WTC11 (cell line): ENCODE measurements around the gene NDOR1. TPM values are rescaled to one million over a fixed set of nuclear protein-coding genes. Genes with fewer than 3 reads are reported as not detected.
A peak's percentile ranks its signal among the peaks of the same experiment; 100 is the strongest.
"Not testable (repeated sequence)": the region's sequence is repeated elsewhere in the genome, so short reads cannot be mapped to it uniquely, and the experiment has no call there.

Experiments used
- ATAC-seq: fragments of 200-7000 bp; cut with Tn5 transposase; 2 replicates; pipeline ENCODE4 v1.10.0; 2021; ENCODE audit warnings: mild to moderate bottlenecking, moderate library complexity
- CTCF ChIA-PET: fragments of 300-600 bp; sonication (Branson Sonifier 250); formaldehyde crosslinking; loops from one replicate; lab custom pipeline; 2021; ENCODE audit warnings: antibody characterized with exemption; lab: Charles Lee
- POLR2A ChIA-PET: fragments of 350-600 bp; sonication (Branson Sonifier 250); formaldehyde crosslinking; loops from one replicate; lab custom pipeline; 2021; ENCODE audit warnings: antibody characterized with exemption; lab: Charles Lee
- DNase-seq: peaks from one replicate; pipeline ENCODE4 v3.0.0; 2021; ENCODE audit warnings: low spot score
- H3K27ac Mint-ChIP-seq: 2 replicates; pipeline ENCODE4 v1.8.0; 2021; ENCODE audit warnings: mixed read lengths
- H3K27me3 Mint-ChIP-seq: 2 replicates; pipeline ENCODE4 v1.8.0; 2021; ENCODE audit warnings: low read depth, mild to moderate bottlenecking, moderate library complexity, mixed read lengths
- H3K36me3 Mint-ChIP-seq: 2 replicates; pipeline ENCODE4 v1.8.0; 2021; ENCODE audit warnings: mixed read lengths
- H3K4me1 Mint-ChIP-seq: 2 replicates; pipeline ENCODE4 v1.8.0; 2022; ENCODE audit warnings: mixed read lengths
- H3K4me3 Mint-ChIP-seq: 2 replicates; pipeline ENCODE4 v1.8.0; 2021; ENCODE audit warnings: mild to moderate bottlenecking, moderate library complexity, mixed read lengths
- H3K9me3 Mint-ChIP-seq: 2 replicates; pipeline ENCODE4 v1.8.0; 2021; ENCODE audit warnings: mixed read lengths
- AFF4 ChIP-seq: sonication (generic); formaldehyde crosslinking; IDR thresholded peaks from 2 replicates; pipeline ENCODE4 v1.8.1; 2023; ENCODE audit warnings: mild to moderate bottlenecking, missing genetic modification reagents, borderline replicate concordance
- E2F1 ChIP-seq: sonication (generic); formaldehyde crosslinking; IDR thresholded peaks from 2 replicates; pipeline ENCODE4 v1.8.0; 2022; ENCODE audit warnings: mild to moderate bottlenecking, missing genetic modification reagents
- GTF2I ChIP-seq: fragments of 250-450 bp; sonication (Bioruptor Pico); conservative IDR thresholded peaks from 2 replicates; pipeline ENCODE4 v1.4.0; 2021; ENCODE audit warnings: mild to moderate bottlenecking
- JAZF1 ChIP-seq: fragments of 250-450 bp; sonication (Bioruptor Pico); IDR thresholded peaks from 2 replicates; pipeline ENCODE4 v1.9.0; 2021; ENCODE audit warnings: moderate library complexity, mild to moderate bottlenecking, inconsistent platforms
- MXD4 ChIP-seq: fragments of 250-450 bp; sonication (Bioruptor Pico); IDR thresholded peaks from 2 replicates; pipeline ENCODE4 v1.8.0; 2021; ENCODE audit warnings: mild to moderate bottlenecking, moderate library complexity, borderline replicate concordance
- MYBL2 ChIP-seq: sonication (generic); formaldehyde crosslinking; IDR thresholded peaks from 2 replicates; pipeline ENCODE4 v1.8.1; 2023; ENCODE audit warnings: mild to moderate bottlenecking, moderate library complexity, missing genetic modification reagents
- NR1H2 ChIP-seq: sonication (generic); formaldehyde crosslinking; IDR thresholded peaks from 2 replicates; pipeline ENCODE4 v1.9.0; 2021; ENCODE audit warnings: mild to moderate bottlenecking, moderate library complexity, missing genetic modification reagents
- NR2C2 ChIP-seq: sonication (generic); formaldehyde crosslinking; IDR thresholded peaks from 2 replicates; pipeline ENCODE4 v1.8.0; 2022; ENCODE audit warnings: mild to moderate bottlenecking, missing genetic modification reagents
- NR3C1 ChIP-seq: sonication (generic); formaldehyde crosslinking; conservative IDR thresholded peaks from 2 replicates; pipeline ENCODE4 v1.8.1; 2023; ENCODE audit warnings: low read depth, mild to moderate bottlenecking, missing genetic modification reagents
- RORB ChIP-seq: fragments of 250-450 bp; sonication (Bioruptor Pico); IDR thresholded peaks from 2 replicates; pipeline ENCODE4 v1.9.0; 2021; ENCODE audit warnings: mild to moderate bottlenecking
- SMAD4 ChIP-seq: sonication (generic); formaldehyde crosslinking; IDR thresholded peaks from 2 replicates; pipeline ENCODE4 v1.8.0; 2022; ENCODE audit warnings: mild to moderate bottlenecking, missing genetic modification reagents
- TP53 ChIP-seq: sonication (generic); formaldehyde crosslinking; IDR thresholded peaks from 2 replicates; pipeline ENCODE4 v1.8.1; 2023; ENCODE audit warnings: mild to moderate bottlenecking, missing genetic modification reagents
- ZBTB21 ChIP-seq: sonication (generic); formaldehyde crosslinking; IDR thresholded peaks from 2 replicates; pipeline ENCODE4 v1.8.1; 2023; ENCODE audit warnings: mild to moderate bottlenecking, missing genetic modification reagents, borderline replicate concordance
- ZBTB43 ChIP-seq: sonication (generic); formaldehyde crosslinking; IDR thresholded peaks from 2 replicates; pipeline ENCODE4 v1.8.1; 2023; ENCODE audit warnings: mild to moderate bottlenecking, missing genetic modification reagents
- ZMAT4 ChIP-seq: fragments of 250-450 bp; sonication (Bioruptor Pico); IDR thresholded peaks from 2 replicates; pipeline ENCODE4 v1.9.0; 2021; ENCODE audit warnings: mild to moderate bottlenecking
- total RNA-seq: library from RNA; stranded (reverse); gene quantifications from 3 replicates; pipeline ENCODE4 v1.2.3, GENCODE V29; 2021
- TF ChIP-seq, protein P1 (sequence below): sonication (generic); formaldehyde crosslinking; IDR thresholded peaks from 2 replicates; pipeline ENCODE4 v1.8.1; 2023; ENCODE audit warnings: mild to moderate bottlenecking, missing genetic modification reagents, moderate library complexity
- TF ChIP-seq, protein P2 (sequence below): sonication (generic); formaldehyde crosslinking; IDR thresholded peaks from 2 replicates; pipeline ENCODE4 v1.8.1; 2023; ENCODE audit warnings: mild to moderate bottlenecking, missing genetic modification reagents, moderate library complexity
- TF ChIP-seq, protein P3 (sequence below): sonication (generic); formaldehyde crosslinking; IDR thresholded peaks from 2 replicates; pipeline ENCODE4 v1.8.1; 2022; ENCODE audit warnings: mild to moderate bottlenecking, moderate library complexity, missing genetic modification reagents

The NDOR1 gene
- total RNA-seq, 1 experiment from 2014 or later = 49.0 TPM

GRCh38 chr9:137241490-137242268, 36.2 kb downstream of the NDOR1 start (continued):
- 0 out of 2 replicates have a peak, but pooled peaks have one; percentile 3 for TF ChIP-seq ZBTB43 (CRISPR knock-in tag)
- TF ChIP-seq, protein P1, sequence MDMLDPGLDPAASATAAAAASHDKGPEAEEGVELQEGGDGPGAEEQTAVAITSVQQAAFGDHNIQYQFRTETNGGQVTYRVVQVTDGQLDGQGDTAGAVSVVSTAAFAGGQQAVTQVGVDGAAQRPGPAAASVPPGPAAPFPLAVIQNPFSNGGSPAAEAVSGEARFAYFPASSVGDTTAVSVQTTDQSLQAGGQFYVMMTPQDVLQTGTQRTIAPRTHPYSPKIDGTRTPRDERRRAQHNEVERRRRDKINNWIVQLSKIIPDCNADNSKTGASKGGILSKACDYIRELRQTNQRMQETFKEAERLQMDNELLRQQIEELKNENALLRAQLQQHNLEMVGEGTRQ (CRISPR knock-in tag) = no peak
- TF ChIP-seq NR3C1 = 0 out of 2 replicates have a peak, but pooled peaks have one; percentile 37

GRCh38 chr9:137242269-137243203, 37.0 kb downstream of the NDOR1 start:
- Mint-ChIP-seq H3K4me1 (peaks cover 36% of the 10 kb centered on the region), H3K9me3 (no peaks in the 10 kb centered on the region), H3K27me3 (no peaks in the 10 kb centered on the region; the same call in 1 of the 2 replicates), H3K36me3 (peaks cover 20% of the 10 kb centered on the region), H3K4me3 (peak overlapping the region; percentile 81), H3K27ac (peak overlapping the region; percentile 74)
- DNase-seq = no peak
- ChIA-PET CTCF (no interaction called here), POLR2A (interaction anchor here (1.0 to 1.2 kb wide), 3 partner anchors 12 to 156 kb away, joined by 3 read pairs; partner anchors contain the start of gene MAN1B1)
- no peak for ATAC-seq
- TF ChIP-seq NR1H2 (CRISPR knock-in tag) (no peak), ZMAT4 (CRISPR knock-in tag) (no peak), MXD4 (CRISPR knock-in tag) (no peak), JAZF1 (CRISPR knock-in tag) (no peak), SMAD4 (no peak), AFF4 (CRISPR knock-in tag) (no peak), GTF2I (CRISPR knock-in tag) (no peak), E2F1 (CRISPR knock-in tag) (no peak), RORB (CRISPR knock-in tag) (no peak), TP53 (CRISPR knock-in tag) (no peak), NR2C2 (CRISPR knock-in tag) (no peak), ZBTB21 (no peak), MYBL2 (CRISPR knock-in tag) (no peak)
- TF ChIP-seq, protein P2, sequence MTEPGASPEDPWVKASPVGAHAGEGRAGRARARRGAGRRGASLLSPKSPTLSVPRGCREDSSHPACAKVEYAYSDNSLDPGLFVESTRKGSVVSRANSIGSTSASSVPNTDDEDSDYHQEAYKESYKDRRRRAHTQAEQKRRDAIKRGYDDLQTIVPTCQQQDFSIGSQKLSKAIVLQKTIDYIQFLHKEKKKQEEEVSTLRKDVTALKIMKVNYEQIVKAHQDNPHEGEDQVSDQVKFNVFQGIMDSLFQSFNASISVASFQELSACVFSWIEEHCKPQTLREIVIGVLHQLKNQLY (CRISPR knock-in tag) = no peak
- TF ChIP-seq, protein P3, sequence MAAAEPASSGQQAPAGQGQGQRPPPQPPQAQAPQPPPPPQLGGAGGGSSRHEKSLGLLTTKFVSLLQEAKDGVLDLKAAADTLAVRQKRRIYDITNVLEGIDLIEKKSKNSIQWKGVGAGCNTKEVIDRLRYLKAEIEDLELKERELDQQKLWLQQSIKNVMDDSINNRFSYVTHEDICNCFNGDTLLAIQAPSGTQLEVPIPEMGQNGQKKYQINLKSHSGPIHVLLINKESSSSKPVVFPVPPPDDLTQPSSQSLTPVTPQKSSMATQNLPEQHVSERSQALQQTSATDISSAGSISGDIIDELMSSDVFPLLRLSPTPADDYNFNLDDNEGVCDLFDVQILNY = no peak

- CTCF ChIA-PET = interaction anchor here (2.1 kb wide), 1 partner anchor 8 kb away, joined by 7 read pairs; no protein-coding TSS in a partner anchor
Observed at GRCh38 chr9:137243266-137243625, 37.7 kb downstream of the NDOR1 start.

More at GRCh38 chr9:137243266-137243625, 37.7 kb downstream of the NDOR1 start:
- H3K4me3 Mint-ChIP-seq = peak overlapping the region; percentile 81
- ATAC-seq, H3K27me3 Mint-ChIP-seq, H3K27ac Mint-ChIP-seq, H3K9me3 Mint-ChIP-seq, DNase-seq: not testable (repeated sequence)
- H3K4me1 Mint-ChIP-seq = peaks cover 35% of the 10 kb centered on the region
- POLR2A ChIA-PET = interaction anchor here (1.2 kb wide), 1 partner anchor 11 kb away, joined by 3 read pairs; no protein-coding TSS in a partner anchor
- peaks cover 20% of the 10 kb centered on the region for H3K36me3 Mint-ChIP-seq
